Muscle of back (tissue), 13 donors: ENCODE results near the gene RALBP1. TPM values are rescaled to one million over a fixed set of nuclear protein-coding genes. Genes with fewer than 3 reads are reported as not detected.
"Not testable (repeated sequence)": the region's sequence is repeated elsewhere in the genome, so short reads cannot be mapped to it uniquely, and the experiment has no call there.

Source experiments
- DNase-seq, 3 donors: peaks; one replicate each; pipeline versions ENCODE4 v3.0.0 to v3.0.0-alpha.2; 2013
- long read RNA-seq, 9 donors: transcript quantifications; one replicate each; lab custom pipeline, GENCODE V29; 2026
- polyA plus RNA-seq, 10 donors: library from polyadenylated mRNA; unstranded; fragments of 120-200 nt; gene quantifications; one replicate each; pipeline ENCODE4 v1.2.1, GENCODE V29; 2013; ENCODE audit not compliant: insufficient read length in 10 of 10

Gene RALBP1
- polyA plus RNA-seq: 10 to 100 TPM; 35.8 to 53.3 (median 42.9) TPM
- long read RNA-seq, donor 1, full-length matches to known transcripts: 10 of 10 reads
- long read RNA-seq, donor 1, partial matches to known transcripts: 0 of 10 reads
- long read RNA-seq, donor 1, other reads (novel, unspliced or antisense): 0 of 10 reads
- long read RNA-seq, donor 2, full-length matches to known transcripts: 14 of 14 reads
- long read RNA-seq, donor 2, partial matches to known transcripts: 0 of 14 reads
- long read RNA-seq, donor 2, other reads (novel, unspliced or antisense): 0 of 14 reads
- long read RNA-seq, donor 3: 0 reads
- long read RNA-seq, donor 4, full-length matches to known transcripts: 6 of 6 reads
- long read RNA-seq, donor 4, partial matches to known transcripts: 0 of 6 reads
- long read RNA-seq, donor 4, other reads (novel, unspliced or antisense): 0 of 6 reads
- long read RNA-seq, donor 5, full-length matches to known transcripts: 22 of 29 reads
- long read RNA-seq, donor 5, partial matches to known transcripts: 7 of 29 reads
- long read RNA-seq, donor 5, other reads (novel, unspliced or antisense): 0 of 29 reads
- long read RNA-seq, donor 6, transcript RALBP1-206 (3 exons, 3,676 nt): major isoform, 12 of 17 reads
- long read RNA-seq, donor 6, partial matches to known transcripts: 5 of 17 reads
- long read RNA-seq, donor 6, other reads (novel, unspliced or antisense): 0 of 17 reads
- long read RNA-seq, donor 7, full-length matches to known transcripts: 16 of 16 reads
- long read RNA-seq, donor 7, partial matches to known transcripts: 0 of 16 reads
- long read RNA-seq, donor 7, other reads (novel, unspliced or antisense): 0 of 16 reads
- long read RNA-seq, donor 8, full-length matches to known transcripts: 10 of 10 reads
- long read RNA-seq, donor 8, partial matches to known transcripts: 0 of 10 reads
- long read RNA-seq, donor 8, other reads (novel, unspliced or antisense): 0 of 10 reads
- long read RNA-seq, donor 9, full-length matches to known transcripts: 4 of 4 reads
- long read RNA-seq, donor 9, partial matches to known transcripts: 0 of 4 reads
- long read RNA-seq, donor 9, other reads (novel, unspliced or antisense): 0 of 4 reads

DNA sequence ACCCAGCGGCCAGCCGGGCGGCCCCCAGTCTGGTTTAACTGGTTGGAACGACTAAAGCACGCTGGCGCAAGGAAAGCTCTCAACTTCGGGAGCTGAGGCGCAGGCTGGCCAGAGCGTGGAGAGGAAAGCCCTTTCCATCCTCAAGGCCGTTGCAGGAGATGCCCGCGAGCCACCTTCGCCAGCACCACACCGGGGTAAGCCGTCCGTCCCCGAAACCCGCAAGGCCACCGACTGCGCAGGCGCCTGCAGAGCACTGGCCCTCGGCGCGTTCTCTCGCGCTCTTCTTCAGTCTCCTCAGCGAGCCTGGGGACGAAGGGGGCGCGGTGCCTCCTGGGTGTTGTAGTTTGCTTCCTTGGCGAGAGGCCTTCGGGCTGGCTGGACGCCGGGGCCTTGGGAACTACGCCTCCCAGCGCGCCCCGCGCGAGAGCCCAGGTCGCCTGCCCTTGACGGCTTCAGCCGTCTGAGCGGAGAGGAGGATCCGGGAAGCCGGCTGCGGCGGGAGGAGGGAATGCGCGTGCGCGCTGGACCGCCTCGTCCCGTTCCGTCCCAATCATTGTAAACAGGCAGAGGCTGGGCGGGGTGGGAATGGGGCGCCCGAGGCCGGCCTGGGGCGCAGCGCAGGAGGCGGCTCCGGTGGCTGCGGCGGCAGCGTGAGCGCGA lies at the start of gene RALBP1:
RALBP1 (plus strand) TSS at position 531 of the 660 bp plus-strand sequence. CDS start 37,533 bp downstream, outside the sequence.
- peak; percentile 100 for DNase-seq

DNA sequence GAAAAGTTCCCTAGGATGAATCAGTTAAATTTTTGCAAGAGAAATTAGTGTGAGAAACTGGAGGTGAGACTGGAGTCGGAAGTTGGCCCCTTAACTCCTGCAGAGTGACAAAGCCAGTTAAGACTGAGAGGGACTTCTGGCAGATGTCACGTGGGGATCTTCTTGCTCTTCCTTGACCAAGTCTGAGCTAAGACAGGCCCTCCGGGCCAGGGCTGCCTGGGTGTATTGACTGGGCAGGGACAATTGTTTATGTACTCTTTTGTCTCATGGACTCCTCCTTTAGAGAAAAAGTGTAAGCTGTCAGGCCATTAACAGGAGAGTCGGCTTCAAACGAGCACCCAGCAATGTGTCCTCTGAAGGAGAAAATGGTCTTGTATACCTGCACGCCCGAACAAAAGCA lies 48.6 kb upstream of the RALBP1 start:
- no peak for DNase-seq

DNA sequence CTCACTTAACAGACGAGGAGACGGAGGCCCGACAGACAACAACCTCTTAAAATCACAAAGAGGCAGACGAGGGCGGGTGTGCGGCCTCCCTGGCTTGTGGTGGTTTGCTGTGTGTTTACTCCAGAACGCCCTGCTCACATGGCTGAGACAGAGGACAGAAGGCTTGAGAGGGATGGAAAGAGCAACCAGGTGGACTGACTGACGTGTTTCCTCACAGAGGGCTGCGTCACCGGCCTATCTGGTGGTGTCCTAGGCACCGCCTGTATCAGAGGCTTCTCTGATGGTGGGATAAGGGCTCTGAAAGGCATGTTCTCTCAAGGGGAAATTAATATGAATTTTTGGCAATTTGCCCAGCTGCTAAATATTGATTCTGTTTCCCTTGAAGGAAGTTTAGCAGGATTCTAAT lies 47.0 kb upstream of the RALBP1 start:
- no peak for DNase-seq

DNA sequence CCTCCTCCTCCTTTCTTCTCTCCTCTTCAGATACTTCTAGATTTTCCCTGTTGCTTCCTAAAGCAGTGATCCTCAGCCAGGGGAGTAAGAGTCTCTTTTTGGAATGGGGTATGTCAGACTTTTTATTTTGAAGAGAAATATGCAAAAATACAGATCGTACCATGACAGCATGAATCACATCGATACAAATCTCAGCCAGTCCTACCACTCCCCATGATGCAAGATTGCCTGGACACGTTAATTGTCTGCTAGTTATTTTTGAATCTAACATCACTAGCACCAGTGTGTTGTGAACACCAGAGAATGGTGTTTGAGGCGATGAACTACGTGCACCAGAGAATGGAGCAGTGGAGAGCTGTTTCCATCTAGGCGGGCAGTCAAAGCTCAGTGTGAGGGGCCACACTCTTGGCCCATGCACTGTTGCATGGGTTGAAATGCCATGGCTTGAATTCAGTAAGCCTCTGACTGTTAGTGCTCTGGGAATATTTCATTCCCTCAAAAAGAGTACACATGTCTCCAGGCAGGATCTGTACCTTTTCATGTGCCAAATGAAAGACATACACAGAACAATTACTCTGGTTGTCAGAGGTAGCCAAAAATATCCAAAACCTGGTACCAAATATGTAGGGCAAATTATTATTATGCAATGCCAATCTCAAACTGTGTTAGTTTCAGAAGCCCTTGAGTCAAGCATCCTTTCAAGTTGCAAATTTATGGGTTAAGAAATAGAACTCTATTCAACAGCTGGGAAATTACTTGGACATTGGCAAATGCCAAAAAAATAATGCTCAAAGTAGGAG lies 46.3 kb upstream of the RALBP1 start:
- no peak for DNase-seq

DNA sequence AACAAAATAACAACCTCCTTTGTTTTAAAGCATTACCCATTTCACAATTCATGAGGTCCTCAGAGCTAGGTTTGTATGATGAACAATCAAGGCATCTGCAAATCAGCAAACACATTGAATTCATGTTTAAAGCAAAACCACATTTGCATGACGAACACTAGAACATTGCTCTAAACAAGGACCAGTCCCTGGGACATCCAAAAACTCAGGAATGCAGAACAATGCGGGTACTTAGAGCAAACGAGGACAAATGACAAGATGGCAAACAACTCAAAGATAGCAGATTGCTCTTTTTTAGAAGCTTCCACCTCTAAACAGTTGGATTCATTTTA lies 45.7 kb upstream of the RALBP1 start:
- DNase-seq: peak in 1 of 3 donors; percentile 23

DNA sequence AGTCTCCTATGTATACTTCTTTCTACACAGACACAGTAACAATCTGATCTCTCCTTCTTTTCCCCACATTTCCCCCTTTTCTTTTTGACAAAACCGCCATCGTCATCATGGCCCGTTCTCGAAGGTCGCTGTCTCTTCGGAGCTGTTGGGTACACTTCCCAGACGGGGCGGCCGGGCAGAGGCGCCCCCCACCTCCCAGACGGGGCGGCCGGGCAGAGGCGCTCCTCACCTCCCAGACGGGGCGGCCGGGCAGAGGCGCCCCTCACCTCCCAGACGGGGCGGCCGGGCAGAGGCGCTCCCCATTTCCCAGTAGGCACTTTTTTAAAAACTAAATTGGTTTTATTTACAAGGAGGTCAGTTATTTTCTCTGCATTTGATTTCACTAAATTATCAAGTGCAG lies 45.0 kb upstream of the RALBP1 start:
- not testable (repeated sequence) for DNase-seq

DNA sequence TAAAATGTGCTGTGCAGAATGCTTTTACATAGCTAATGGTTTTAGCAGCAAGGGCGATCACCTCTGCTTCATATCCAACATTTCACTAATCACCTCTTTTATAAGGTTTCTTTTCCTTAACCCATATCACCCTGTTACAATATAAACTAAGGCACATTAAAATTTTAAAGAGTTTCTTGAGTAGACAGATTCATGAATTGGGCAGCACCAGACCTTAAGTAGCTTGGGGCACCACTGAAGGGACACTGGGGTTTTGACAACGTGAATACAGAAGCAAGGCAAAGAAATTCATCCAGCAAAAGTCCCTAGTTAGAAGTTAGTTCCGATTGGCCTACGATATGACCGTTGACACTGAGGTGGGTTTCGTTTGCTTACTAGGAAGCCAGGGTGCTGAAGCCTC lies 44.0 kb upstream of the RALBP1 start:
- DNase-seq: no peak

DNA sequence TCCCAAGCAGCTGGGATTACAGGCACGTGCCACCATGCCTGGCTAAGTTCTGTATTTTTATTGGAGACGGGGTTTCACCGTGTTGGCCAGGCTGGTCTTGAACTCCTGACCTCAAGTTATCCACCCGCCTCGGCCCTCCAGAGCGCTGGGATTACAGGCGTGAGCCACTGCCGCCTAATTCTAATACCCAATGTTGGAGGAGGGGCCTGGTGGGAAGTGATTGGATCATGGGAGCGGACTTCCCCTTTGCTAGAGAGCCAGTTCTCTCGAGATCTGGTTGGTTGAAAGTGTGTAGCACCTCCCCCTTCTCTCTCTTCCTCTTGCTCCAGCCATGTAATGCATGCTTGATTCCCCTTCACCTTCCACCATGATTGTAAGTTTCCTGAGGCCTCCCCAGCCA lies 42.2 kb upstream of the RALBP1 start:
- DNase-seq: peak in 1 of 3 donors; percentile 41

DNA sequence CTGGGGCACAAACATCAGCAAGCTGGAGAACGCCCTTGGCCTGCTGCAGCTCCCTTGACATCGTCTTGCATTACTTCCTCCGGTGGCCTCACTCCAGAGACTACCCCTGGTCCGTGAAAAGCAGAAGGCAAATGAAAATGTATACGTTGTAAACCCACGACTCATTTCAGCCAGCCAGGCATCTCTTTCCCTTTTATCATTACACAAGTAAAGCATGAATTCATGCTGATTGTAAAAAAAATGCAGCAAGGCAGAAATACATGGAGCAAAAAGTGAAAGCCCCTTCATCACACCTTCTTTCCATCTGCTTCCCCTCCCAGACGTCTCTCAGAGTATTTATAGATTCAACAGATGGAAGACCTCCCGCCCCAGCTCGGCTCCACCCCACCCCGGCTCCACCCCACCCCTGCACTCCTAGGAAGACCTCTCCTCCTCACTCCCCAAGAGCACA lies 41.6 kb upstream of the RALBP1 start:
- DNase-seq: peak in 2 of 3 donors; percentile 62 to 69

DNA sequence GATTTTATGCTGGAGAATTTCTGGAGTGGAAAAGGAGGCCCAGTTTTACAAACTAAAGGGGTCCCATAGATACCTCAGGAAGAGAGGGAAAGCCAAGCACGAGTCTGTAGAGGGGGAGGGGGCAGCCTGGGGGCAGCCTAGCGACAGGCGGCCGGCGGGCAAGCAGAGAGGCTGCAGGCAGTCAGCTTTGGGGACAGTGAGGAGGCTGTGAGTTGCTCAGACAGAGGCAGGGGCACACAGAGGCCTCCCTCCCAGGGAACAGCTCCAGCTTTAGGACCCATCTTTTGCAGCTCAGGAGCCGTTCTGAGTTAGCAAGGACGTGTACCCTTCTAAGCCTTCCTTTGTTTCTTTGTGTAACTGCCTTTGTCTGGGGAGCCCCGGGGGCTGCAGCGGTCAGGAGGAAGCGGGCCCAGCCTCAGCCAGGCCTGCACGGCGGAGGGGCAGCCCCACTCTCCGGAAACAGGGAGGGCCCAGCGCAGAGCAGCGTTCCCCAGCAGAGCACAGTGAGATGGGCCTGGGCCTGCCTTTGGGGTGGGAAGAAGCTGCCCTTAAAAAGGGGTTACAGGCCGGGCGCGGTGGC lies 41.1 kb upstream of the RALBP1 start:
- peak in 1 of 3 donors; percentile 88 for DNase-seq

DNA sequence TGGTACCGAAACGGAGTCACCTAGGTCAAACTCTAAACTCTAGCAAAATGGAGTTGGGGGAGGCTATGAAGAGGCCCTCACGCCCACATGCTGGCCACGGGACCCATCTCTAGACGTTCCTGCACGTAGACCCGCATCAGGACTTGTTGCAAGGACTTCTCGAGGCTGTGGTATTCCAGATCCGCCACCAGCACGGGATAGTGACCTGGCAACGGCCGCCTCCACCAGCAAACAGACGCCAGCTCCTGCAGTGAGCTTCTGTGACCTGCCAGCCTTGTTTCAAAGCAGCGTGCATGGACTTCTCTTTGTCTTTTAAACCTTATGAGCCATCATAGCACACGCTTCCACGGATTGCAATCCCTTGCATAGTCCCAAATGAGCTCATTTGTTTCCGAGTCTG lies 40.3 kb upstream of the RALBP1 start:
- DNase-seq: peak in 1 of 3 donors; percentile 49

DNA sequence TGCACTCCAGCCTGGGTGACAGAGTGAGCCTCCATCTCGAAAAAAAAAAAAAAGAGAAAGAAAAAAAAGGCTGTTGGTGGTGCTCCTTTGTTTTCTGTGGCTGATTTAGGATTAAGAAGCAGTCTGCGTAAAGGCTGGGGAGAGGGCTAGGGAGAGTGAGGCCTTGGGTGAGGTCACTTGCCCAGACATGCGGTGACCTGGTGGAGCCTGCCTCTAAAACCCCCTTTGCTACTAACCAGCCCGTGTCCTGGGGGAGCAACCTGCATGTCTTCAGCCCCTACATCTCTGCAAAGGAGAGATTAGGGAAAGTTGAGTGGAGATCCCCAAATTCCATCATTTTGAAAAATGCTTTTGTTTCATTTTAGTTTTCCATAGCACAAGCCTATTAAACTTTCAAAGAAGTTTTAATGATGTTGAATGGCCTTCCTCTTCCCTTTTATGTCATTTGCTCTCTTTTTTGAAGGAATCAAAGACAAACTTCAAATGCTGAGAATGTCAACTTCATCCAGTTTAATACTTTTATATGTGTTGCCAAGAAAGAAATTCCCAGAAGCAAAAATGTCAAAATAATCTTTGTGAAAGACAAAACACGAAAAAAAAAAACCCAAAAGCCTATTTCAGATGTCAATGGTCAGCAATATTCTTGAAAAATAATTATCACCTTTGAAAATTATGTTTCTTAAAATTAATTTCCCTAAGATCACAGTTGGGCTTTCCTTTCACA lies 38.9 kb upstream of the RALBP1 start:
- peak in 1 of 3 donors; percentile 57 for DNase-seq

DNA sequence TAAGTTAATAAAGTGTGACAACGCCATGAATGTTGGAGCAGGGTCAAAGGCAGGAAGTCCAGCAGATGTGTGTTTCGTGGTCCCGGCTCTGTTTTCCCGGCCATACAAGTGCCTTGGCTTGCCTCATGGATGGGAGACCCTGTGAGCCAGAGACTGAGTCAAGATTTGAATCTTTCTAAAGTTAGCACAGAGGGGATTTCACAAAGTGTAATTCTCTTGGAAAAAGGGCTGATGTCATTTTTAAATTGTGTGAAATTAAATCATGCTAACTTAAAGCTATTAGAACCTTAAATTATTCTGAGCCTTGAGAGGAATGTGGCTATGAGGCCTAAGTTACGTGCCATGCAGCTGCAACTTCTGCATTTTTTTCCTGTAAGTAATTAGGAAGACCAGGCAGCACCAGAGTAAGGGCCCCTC lies 38.3 kb upstream of the RALBP1 start:
- DNase-seq: peak; percentile 82 to 93 (median 87)

DNA sequence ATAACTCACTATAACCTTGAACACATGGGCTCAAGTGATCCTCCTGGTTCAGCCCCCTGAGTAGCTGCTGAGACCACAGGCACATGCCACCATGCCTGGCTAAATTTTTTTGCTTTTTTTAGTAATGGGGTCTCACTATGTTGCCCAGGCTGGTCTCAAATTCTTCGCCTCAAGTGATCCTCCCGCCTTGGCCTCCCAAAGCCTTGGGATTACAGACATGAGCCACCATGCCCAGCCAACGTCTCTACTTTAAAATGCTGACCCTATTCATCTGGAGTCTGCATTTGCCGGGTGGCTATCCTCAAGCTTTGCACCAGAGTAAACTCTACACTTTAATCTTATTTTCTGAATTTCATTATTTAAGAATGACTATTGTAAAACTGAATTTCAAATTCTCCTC lies 37.6 kb upstream of the RALBP1 start:
- DNase-seq: peak in 1 of 3 donors; percentile 23

DNA sequence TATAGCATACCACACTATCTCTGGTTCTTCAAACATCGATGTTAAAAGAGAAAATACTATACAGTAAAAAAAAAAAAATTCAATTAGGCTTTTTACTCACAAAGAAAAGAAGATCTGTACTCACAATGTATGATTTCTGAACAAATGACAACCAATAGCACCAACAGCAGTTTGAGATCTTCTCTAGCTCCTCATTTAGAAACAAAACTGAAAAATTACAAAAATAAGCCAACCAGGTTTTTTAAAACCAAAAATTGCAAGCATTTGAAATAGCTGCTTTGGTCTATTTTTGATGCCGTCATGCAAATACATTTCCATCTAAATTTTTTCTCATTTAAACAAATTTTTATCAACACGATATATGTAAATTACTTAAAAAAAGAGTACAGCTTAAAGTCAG lies 34.3 kb upstream of the RALBP1 start:
- DNase-seq: no peak

DNA sequence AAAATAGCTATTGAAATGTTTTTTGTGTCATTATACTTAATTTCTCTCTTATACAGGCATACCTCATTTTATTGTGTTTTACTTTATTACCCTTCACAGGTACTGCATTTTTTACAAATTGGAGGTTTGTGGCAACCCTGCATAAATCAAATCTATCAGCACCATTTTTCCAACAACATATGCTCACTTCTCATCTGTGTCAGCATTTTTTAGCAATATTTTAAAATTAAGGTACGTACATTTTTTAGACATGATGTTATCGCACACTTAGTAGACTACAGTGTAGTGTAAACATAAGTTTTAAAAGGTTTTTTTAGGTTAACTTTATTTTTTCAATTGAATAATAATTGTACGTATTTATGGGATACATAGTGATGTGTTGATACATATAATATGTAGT lies 30.8 kb upstream of the RALBP1 start:
- DNase-seq: no peak

DNA sequence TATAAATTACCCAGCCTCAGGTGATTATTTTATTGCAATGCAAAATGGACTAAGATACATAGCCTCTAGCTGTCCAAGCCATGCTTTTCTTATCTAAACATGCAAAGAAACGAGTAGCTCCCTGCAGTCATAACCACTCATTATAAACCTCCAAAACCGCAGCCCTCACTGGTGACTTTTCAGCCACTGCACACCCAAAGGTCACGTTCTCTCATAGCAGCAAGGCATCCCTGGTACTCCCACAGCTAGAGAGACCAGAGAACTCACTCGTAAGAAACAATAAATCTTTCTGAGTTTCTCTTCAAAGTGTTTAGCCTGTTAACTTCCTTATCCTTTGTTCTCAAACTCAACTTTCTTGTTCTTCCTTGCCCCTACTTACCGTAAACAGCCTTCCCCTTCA lies 28.5 kb upstream of the RALBP1 start:
- no peak for DNase-seq

DNA sequence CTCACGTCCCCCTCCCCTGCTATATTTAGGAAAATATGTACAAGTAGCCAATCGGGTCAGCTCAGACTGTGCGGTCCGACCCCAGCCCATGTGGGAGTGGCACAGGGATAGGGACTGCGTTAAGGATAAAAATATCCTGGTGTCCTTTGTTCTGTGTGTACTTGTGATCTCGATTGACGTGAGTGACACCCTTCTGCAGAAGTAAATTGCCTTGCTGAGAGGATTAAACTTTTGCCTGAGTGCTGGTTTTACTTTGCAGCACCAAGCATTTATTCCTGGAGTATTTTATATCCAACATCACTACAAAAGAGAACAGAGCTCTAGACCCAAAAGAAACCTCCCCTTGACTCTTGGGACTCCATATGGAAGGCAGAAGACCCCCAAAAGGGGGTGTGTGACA lies 28.0 kb upstream of the RALBP1 start:
- no peak for DNase-seq

DNA sequence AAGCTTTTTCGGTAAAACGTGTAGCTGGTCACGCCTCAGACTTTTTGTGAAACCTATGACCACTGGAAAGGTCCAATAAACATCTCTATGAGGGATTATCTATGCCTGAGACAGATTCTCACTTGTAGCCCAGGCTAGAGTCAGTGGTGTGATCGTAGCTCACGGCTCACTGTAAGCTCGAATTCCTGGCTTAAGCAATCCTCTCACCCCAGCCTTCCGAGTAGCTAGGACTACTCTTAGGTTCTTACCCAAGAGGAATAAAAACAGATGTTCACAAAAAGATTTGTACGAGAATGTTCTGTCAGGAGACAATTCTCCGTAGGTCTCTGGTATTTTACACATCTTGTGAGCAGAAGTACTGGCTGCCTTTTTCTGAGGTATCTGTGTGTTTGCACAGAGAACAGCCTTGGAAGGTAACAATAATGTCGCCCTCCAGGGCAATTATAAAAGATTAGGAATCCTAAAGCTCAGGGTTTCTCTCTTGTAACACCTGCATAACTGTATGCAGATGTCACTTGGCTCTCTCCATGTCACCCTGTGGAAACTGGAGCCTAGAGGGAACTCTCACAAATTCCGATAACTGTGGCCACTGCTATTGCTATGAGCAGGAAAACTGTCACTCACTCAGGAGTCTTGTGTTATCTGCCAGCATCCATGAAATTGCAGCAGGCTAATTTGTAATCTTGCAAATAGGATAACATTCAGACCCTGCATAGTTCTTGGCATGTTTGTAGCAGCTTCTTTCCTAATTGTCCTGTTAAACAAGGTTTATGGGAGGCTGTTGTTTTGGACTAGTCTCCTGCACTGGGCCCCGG lies 25.5 kb upstream of the RALBP1 start:
- peak in 1 of 3 donors; percentile 59 for DNase-seq
